Panc1 (cell line): Measurements from ENCODE around the gene FAM193A. TPM values are rescaled to one million over a fixed set of nuclear protein-coding genes. Genes with fewer than 3 reads are reported as not detected.

Experiments used
- ATAC-seq: fragments of 200-7000 bp; cut with Tn5 transposase; 2 replicates; pipeline ENCODE4 v1.9.1; 2020; ENCODE audit warnings: mild to moderate bottlenecking, moderate library complexity
- BruUV-seq: library from RNA; stranded (reverse); fragments of 400-500 nt; replicated peaks from 2 replicates; lab custom pipeline; 2021; lab: Mats Ljungman, UMichigan
- CTCF ChIA-PET: fragments of 300-600 bp; sonication (Branson Sonifier 250); formaldehyde crosslinking; loops from one replicate; lab custom pipeline; 2022; ENCODE audit warnings: antibody characterized with exemption; lab: Charles Lee
- POLR2A ChIA-PET: fragments of 300-600 bp; sonication (Branson Sonifier 250); formaldehyde crosslinking; loops from one replicate; lab custom pipeline; 2022; ENCODE audit warnings: antibody characterized with exemption; lab: Charles Lee
- DNase-seq: peaks from one replicate; pipeline ENCODE4 v3.0.0-alpha.2; 2010; ENCODE audit warnings: low read depth, low spot score
- H3K27ac ChIP-seq: 2 replicates; pipeline ENCODE4 v1.5.1; 2011; ENCODE audit warnings: mild to moderate bottlenecking, low read length, inconsistent platforms
- H3K27me3 ChIP-seq: fragments of 200-500 bp; sonication (Bioruptor generic); 2 replicates; pipeline ENCODE4 v1.6.0; 2014; ENCODE audit warnings: low read length, inconsistent platforms; ENCODE audit not compliant: control insufficient read depth, insufficient read depth
- H3K36me3 ChIP-seq: fragments of 200-500 bp; sonication (Bioruptor generic); 2 replicates; pipeline ENCODE4 v1.5.1; 2014; ENCODE audit warnings: inconsistent platforms, mild to moderate bottlenecking, low read length, moderate library complexity; ENCODE audit not compliant: control insufficient read depth, insufficient read depth
- H3K4me1 ChIP-seq: 2 replicates; pipeline ENCODE4 v1.5.1; 2011; ENCODE audit warnings: inconsistent platforms, mild to moderate bottlenecking, low read length, moderate library complexity; ENCODE audit not compliant: control insufficient read depth, insufficient read depth
- H3K4me3 ChIP-seq, 2 experiments: 2 replicates each; pipeline ENCODE4 v1.5.1; 2011 to 2012; ENCODE audit warnings: low read depth in 2 of 2, low read length in 2 of 2, mild to moderate bottlenecking in 2 of 2, inconsistent platforms in 1 of 2, moderate library complexity in 1 of 2
- H3K9me3 ChIP-seq: fragments of 200-500 bp; sonication (Bioruptor generic); 2 replicates; pipeline ENCODE4 v1.5.1; 2014; ENCODE audit warnings: low read depth, mild to moderate bottlenecking, inconsistent platforms, low read length, moderate library complexity; ENCODE audit not compliant: control insufficient read depth, insufficient read depth
- CTCF ChIP-seq: fragments of 450-650 bp; IDR thresholded peaks from 2 replicates; pipeline ENCODE4 v1.5.1; 2017; ENCODE audit warnings: mild to moderate bottlenecking
- POLR2AphosphoS5 ChIP-seq: IDR thresholded peaks from 2 replicates; pipeline ENCODE4 v1.6.1; 2012; ENCODE audit warnings: mild to moderate bottlenecking, low read depth, low read length, moderate library complexity
- REST ChIP-seq, 2 experiments: IDR thresholded peaks; 2 replicates each; pipeline ENCODE4 v1.6.1; 2011 to 2012; ENCODE audit warnings: low read depth in 2 of 2, control low read depth in 1 of 2, low read length in 1 of 2, mild to moderate bottlenecking in 1 of 2, moderate library complexity in 1 of 2; ENCODE audit not compliant: insufficient read depth in 1 of 2
- SIN3A ChIP-seq: IDR thresholded peaks from 2 replicates; pipeline ENCODE4 v1.6.1; 2012; ENCODE audit warnings: low read depth, mild to moderate bottlenecking, low read length, moderate library complexity, borderline replicate concordance; ENCODE audit not compliant: insufficient read depth
- TCF7L2 ChIP-seq: IDR thresholded peaks from 2 replicates; pipeline ENCODE4 v1.6.1; 2011; ENCODE audit warnings: mild to moderate bottlenecking, low read depth, low read length, inconsistent platforms
- in situ Hi-C: cut with HindIII; loops from 2 replicates; pipeline ENCODE4 v1.10.0; 2016; ENCODE audit warnings: low sequenced_read_pairs, low pct_unique_long_range_greater_than_20kb
- intact Hi-C: fragments of 100-400 bp; cut with micrococcal nuclease; formaldehyde crosslinking; loops from one replicate; pipeline ENCODE4 v1.10.0; 2022; ENCODE audit not compliant: unreplicated experiment
- total RNA-seq: library from RNA; stranded (reverse); gene quantifications from one replicate; pipeline ENCODE4 v1.2.1, GENCODE V29; 2021; ENCODE audit not compliant: unreplicated experiment

Gene FAM193A
- total RNA-seq, 1 experiment from 2014 or later, result 25.7 TPM

GRCh38 chr4:2606960-2607506 is 70.6 kb downstream of the FAM193A start:
- ChIA-PET POLR2A (no interaction called here), CTCF (no interaction called here)
- TF ChIP-seq TCF7L2 (no peak), POLR2AphosphoS5 (no peak), REST (IDR thresholded peaks at IDR 0.05; ENCODE audit: insufficient read depth in 1 of 2, low read depth in 2 of 2, low read length in 1 of 2) (no peak), CTCF (no peak), SIN3A (no peak)
- BruUV-seq, result no TSS peak
- H3K4me3 ChIP-seq, result no peak overlapping the region
- in situ Hi-C loops (no loop called here), intact Hi-C loops (no loop called here)
- H3K27ac ChIP-seq, result no peak overlapping the region
- DNase-seq (no peak), ATAC-seq (no peak)
- no peaks in the 10 kb centered on the region for H3K27me3 ChIP-seq
- H3K4me1 ChIP-seq, result no peaks in the 10 kb centered on the region
- no peaks in the 10 kb centered on the region for H3K36me3 ChIP-seq
- H3K9me3 ChIP-seq, result no peaks in the 10 kb centered on the region

GRCh38 chr4:2607822-2608221 is 71.4 kb downstream of the FAM193A start:
- Histone ChIP-seq H3K9me3 (no peaks in the 10 kb centered on the region), H3K36me3 (no peaks in the 10 kb centered on the region), H3K27ac (no peak overlapping the region), H3K4me3 (no peak overlapping the region), H3K27me3 (no peaks in the 10 kb centered on the region), H3K4me1 (no peaks in the 10 kb centered on the region)
- DNase-seq (no peak), ATAC-seq (no peak)
- in situ Hi-C loops, result no loop called here
- ChIA-PET CTCF (no interaction called here), POLR2A (no interaction called here)
- intact Hi-C loops, result no loop called here
- TF ChIP-seq POLR2AphosphoS5, result no peak
- no peak for TF ChIP-seq TCF7L2
- no peak for TF ChIP-seq CTCF
- TF ChIP-seq SIN3A, result no peak
- TF ChIP-seq REST (IDR thresholded peaks at IDR 0.05; ENCODE audit: insufficient read depth in 1 of 2, low read depth in 2 of 2, low read length in 1 of 2), result no peak
- TSS peak; percentile 30 for BruUV-seq
